ENCODE results near the gene MTERF4. TPM values are rescaled to one million over a fixed set of nuclear protein-coding genes. Genes with fewer than 3 reads are reported as not detected.
A peak's percentile ranks its signal among the peaks of the same experiment; 100 is the strongest.

MTERF4 gene
- total RNA-seq, 2 experiments from 2014 or later: 34.4 to 34.5 TPM

- Mint-ChIP-seq H3K4me1 (peaks cover 14% of the 10 kb centered on the region), H3K27ac (no peak overlapping the region), H3K4me3 (no peak overlapping the region), H3K9me3 (ENCODE audit: low read depth) (no peaks in the 10 kb centered on the region), H3K27me3 (no peaks in the 10 kb centered on the region), H3K36me3 (ENCODE audit: low read depth) (peaks cover 53% of the 10 kb centered on the region)
- POLR2A ChIA-PET: no interaction called here
- CTCF ChIA-PET: interaction anchor here (0.6 kb wide), 1 partner anchor 492 kb away, joined by 3 read pairs; no protein-coding TSS in a partner anchor
- DNase-seq (no peak), ATAC-seq (no peak)
- intact Hi-C loops (cut with DNase I, micrococcal nuclease): no loop called here
Observed at GRCh38 chr2:241132538-241133435, 30.7 kb upstream of the MTERF4 start.

GRCh38 chr2:241131531-241131930, 29.4 kb upstream of the MTERF4 start:
- Mint-ChIP-seq H3K36me3 (ENCODE audit: low read depth) (peaks cover 56% of the 10 kb centered on the region), H3K27ac (no peak overlapping the region), H3K4me1 (peaks cover 22% of the 10 kb centered on the region), H3K4me3 (no peak overlapping the region), H3K27me3 (no peaks in the 10 kb centered on the region), H3K9me3 (ENCODE audit: low read depth) (no peaks in the 10 kb centered on the region)
- ChIA-PET POLR2A (no interaction called here), CTCF (no interaction called here)
- ATAC-seq: no peak
- intact Hi-C loops (cut with DNase I, micrococcal nuclease): no loop called here
- DNase-seq: no peak

DNA sequence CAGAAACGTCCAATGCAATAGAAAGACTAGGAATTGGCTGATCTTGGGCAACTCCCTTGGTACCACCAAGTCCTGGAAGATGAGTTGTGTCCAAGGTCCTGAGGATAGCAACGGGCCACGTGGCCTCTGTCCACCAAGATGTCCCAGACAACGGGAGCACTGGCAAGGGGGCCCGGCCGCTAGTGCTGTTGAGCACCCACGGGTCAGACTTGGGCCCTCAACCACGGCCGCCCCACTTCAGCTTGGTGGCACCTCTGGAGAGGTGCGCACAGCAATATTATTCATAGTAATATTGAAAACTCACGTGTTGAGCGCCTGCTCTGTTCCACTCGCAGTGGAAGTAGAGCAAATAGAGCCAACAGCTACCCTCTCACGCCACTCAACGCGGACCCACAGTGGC, 28.2 kb upstream of the MTERF4 start:
- H3K4me3 Mint-ChIP-seq: no peak overlapping the region
- H3K36me3 Mint-ChIP-seq (ENCODE audit: low read depth): peaks cover 47% of the 10 kb centered on the region
- DNase-seq (no peak), ATAC-seq (no peak)
- peaks cover 22% of the 10 kb centered on the region for H3K4me1 Mint-ChIP-seq
- H3K27ac Mint-ChIP-seq: no peak overlapping the region
- ChIA-PET CTCF (interaction anchor here (0.9 kb wide), 1 partner anchor 17 kb away, joined by 3 read pairs; no protein-coding TSS in a partner anchor), POLR2A (no interaction called here)
- H3K9me3 Mint-ChIP-seq (ENCODE audit: low read depth): no peaks in the 10 kb centered on the region
- intact Hi-C loops (cut with DNase I, micrococcal nuclease): no loop called here
- no peaks in the 10 kb centered on the region for H3K27me3 Mint-ChIP-seq

DNA sequence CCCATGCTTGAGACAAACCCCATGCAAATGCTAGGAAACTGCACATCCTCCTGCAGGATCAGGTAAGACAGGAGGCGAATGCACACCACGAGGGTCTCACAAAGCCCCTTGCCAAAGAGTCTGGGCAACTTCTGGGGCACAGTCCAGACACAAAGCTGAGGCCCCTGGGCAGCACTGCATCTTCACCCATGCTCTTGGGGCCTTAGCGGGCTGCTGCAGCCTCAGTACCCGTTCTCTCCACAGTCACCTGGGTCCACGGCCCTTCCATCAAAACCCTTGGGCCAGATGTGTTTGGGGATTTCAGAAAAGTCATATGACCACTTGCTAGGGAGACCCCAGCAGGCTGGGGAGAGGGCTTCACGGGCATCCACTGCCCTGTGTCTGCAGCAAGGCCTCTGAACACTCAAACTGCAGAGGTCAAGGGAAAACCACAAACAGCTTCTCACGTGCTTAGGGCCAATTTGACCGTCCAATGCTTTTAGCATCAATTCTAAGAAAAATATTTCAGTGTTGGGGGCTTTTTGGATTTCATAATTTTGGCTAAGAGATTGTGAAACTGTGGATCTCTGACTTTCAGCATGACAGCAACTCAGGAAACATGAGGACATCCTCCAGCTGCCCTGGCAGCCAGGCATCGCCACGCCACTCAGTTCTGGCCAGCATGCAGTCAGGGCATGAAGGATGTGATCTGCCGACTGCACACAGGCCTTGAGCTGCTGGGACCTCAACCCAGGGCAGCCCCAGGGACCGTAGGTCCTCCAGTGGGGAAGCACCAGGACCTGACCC, 27.2 kb upstream of the MTERF4 start:
- Mint-ChIP-seq H3K4me1 (peaks cover 22% of the 10 kb centered on the region), H3K27me3 (no peaks in the 10 kb centered on the region), H3K9me3 (ENCODE audit: low read depth) (no peaks in the 10 kb centered on the region), H3K36me3 (ENCODE audit: low read depth) (peaks cover 44% of the 10 kb centered on the region), H3K27ac (peak overlapping the region; percentile 95), H3K4me3 (no peak overlapping the region)
- intact Hi-C loops (cut with DNase I, micrococcal nuclease): no loop called here
- DNase-seq (no peak), ATAC-seq (no peak)
- POLR2A ChIA-PET: interaction anchor here (0.6 to 1.6 kb wide), 2 partner anchors 20 to 299 kb away, joined by 4 to 10 read pairs; partner anchors contain the start of gene PASK
- CTCF ChIA-PET: interaction anchor here (0.7 to 0.9 kb wide), 2 partner anchors 16 to 25 kb away, joined by 3 read pairs; no protein-coding TSS in a partner anchor

DNA sequence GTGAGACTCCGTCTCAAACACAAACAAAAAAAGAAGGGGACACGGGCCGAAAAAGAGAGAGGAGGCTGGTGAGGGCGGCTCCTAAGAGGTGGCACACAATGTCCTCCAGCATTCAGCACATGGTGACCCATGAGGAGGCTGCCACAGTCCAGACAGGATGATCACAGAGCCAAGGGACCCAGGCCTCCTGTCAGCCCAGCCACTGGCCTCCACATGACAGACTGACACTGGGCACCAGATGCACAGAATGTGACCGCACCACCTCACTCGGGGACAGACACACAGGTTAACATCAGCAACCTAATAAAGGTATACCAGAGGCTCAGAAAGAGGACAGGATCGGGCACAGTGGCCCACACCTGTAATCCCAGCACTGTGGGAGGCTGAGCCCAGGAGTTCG, 26.2 kb upstream of the MTERF4 start:
- intact Hi-C loops (cut with DNase I, micrococcal nuclease): no loop called here
- ChIA-PET CTCF (no interaction called here), POLR2A (interaction anchor here (1.6 kb wide), 1 partner anchor 21 kb away, joined by 4 read pairs; the partner anchor contains the start of gene PASK)
- ATAC-seq (no peak), DNase-seq (no peak)
- H3K4me3 Mint-ChIP-seq: peak overlapping the region; percentile 15
- peaks cover 44% of the 10 kb centered on the region for H3K36me3 Mint-ChIP-seq (ENCODE audit: low read depth)
- H3K27me3 Mint-ChIP-seq: no peaks in the 10 kb centered on the region
- H3K27ac Mint-ChIP-seq: peak overlapping the region; percentile 95
- peaks cover 27% of the 10 kb centered on the region for H3K4me1 Mint-ChIP-seq
- H3K9me3 Mint-ChIP-seq (ENCODE audit: low read depth): no peaks in the 10 kb centered on the region

DNA sequence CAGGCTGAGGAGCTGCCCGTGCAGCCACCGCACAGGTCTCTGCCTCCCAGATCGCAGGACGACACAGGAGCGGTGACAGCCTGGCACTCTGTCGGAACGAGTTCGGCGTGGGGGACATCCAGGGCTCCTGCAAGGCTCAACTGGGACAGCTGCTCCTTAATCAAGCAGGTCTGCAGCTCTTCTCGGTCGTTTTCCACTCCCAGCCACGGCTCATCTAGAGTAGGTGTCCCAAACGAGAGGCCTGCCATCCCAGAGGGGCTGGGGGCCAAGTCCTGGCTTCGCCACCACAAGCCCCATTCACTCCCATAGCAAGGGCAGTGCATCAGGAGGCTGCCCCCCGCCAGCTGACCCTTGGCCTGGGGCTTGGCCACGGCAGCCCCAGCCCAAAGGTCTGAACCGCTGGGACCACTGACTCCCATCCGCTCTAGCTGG, 24.7 kb upstream of the MTERF4 start:
- H3K27ac Mint-ChIP-seq: peak overlapping the region; percentile 95
- H3K27me3 Mint-ChIP-seq: no peaks in the 10 kb centered on the region
- H3K4me1 Mint-ChIP-seq: peaks cover 27% of the 10 kb centered on the region
- DNase-seq (no peak), ATAC-seq (no peak)
- ChIA-PET CTCF (interaction anchor here (0.6 to 0.7 kb wide), 2 partner anchors 19 to 284 kb away, joined by 3 to 7 read pairs; no protein-coding TSS in a partner anchor), POLR2A (no interaction called here)
- no peak overlapping the region for H3K4me3 Mint-ChIP-seq
- intact Hi-C loops (cut with DNase I, micrococcal nuclease): no loop called here
- H3K9me3 Mint-ChIP-seq (ENCODE audit: low read depth): no peaks in the 10 kb centered on the region
- peaks cover 44% of the 10 kb centered on the region for H3K36me3 Mint-ChIP-seq (ENCODE audit: low read depth)

DNA sequence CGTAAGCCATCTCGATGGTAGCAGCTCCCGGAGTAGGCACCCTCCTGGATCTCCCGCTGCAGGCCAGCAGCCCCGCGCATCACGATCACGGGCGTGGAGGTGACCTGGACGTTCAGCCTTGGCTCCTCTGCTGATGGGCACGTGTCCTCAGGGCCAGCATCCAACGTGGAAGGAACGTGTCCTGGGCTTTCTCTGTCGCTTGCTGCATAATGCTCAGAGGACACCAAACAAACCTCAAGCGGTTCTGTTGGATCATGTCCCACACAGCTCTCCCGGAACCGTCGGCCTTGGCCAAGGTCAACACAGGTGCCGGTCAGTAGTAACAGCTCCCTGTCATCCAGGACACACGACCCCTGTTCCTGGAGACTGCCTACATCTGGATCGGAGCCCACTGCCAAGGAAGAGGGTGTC, 24.1 kb upstream of the MTERF4 start:
- intact Hi-C loops (cut with DNase I, micrococcal nuclease): no loop called here
- peak overlapping the region; percentile 31 for H3K27ac Mint-ChIP-seq
- H3K27me3 Mint-ChIP-seq: no peaks in the 10 kb centered on the region
- ATAC-seq (no peak), DNase-seq (no peak)
- ChIA-PET CTCF (no interaction called here), POLR2A (no interaction called here)
- peaks cover 50% of the 10 kb centered on the region for H3K36me3 Mint-ChIP-seq (ENCODE audit: low read depth)
- H3K4me3 Mint-ChIP-seq: no peak overlapping the region
- H3K9me3 Mint-ChIP-seq (ENCODE audit: low read depth): peaks cover under 1% of the 10 kb centered on the region
- H3K4me1 Mint-ChIP-seq: peaks cover 33% of the 10 kb centered on the region

GRCh38 chr2:241125626-241126025, 23.5 kb upstream of the MTERF4 start:
- ChIA-PET CTCF (no interaction called here), POLR2A (no interaction called here)
- Mint-ChIP-seq H3K9me3 (ENCODE audit: low read depth) (peaks cover 2% of the 10 kb centered on the region), H3K27me3 (no peaks in the 10 kb centered on the region), H3K4me1 (peaks cover 37% of the 10 kb centered on the region), H3K4me3 (no peak overlapping the region), H3K36me3 (ENCODE audit: low read depth) (peaks cover 53% of the 10 kb centered on the region), H3K27ac (no peak overlapping the region)
- intact Hi-C loops (cut with DNase I, micrococcal nuclease): no loop called here
- no peak for DNase-seq
- ATAC-seq: no peak

DNA sequence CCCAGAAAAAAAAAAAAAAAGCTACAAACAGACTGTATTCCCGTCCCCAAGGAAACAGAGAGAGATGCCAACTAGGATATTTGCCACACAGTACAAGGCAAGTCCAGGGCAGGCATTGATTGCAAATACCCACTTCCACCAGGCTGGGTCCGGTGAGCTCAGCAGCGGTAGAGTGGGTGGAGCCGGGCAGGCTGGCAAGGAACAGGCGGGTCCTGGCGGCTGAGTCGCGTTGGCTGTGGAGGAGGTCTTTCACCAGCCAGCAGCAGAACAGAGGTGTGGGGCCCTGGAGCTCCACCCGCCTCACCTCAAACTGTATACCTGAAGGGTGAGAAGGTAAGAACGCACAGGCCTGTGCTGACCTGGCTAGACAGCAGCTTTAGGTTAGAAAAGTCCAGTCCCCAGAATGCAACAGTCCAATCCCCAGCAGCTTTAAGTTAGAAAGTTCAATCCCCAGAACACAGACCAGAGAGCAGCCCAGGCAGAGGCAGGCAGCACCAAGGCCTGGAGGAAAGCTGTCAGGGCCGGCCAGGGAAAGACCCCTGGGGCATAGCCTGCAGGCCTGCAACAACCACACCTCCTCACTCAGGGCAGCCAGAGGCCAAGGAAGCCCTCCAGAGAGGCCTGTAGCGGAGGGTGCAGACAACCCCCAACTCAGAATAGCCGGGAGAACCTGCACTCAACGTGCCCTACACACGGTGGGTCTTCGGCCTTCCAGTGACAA, 21.9 kb upstream of the MTERF4 start:
- H3K4me3 Mint-ChIP-seq: peak overlapping the region; percentile 59
- H3K27ac Mint-ChIP-seq: peak overlapping the region; percentile 77
- peaks cover 45% of the 10 kb centered on the region for H3K36me3 Mint-ChIP-seq (ENCODE audit: low read depth)
- peaks cover 2% of the 10 kb centered on the region for H3K9me3 Mint-ChIP-seq (ENCODE audit: low read depth)
- ChIA-PET POLR2A (no interaction called here), CTCF (interaction anchor here (0.6 kb wide), 1 partner anchor 14 kb away, joined by 3 read pairs; no protein-coding TSS in a partner anchor)
- no peaks in the 10 kb centered on the region for H3K27me3 Mint-ChIP-seq
- ATAC-seq (peak; percentile 64), DNase-seq (peak; percentile 65)
- intact Hi-C loops (cut with DNase I, micrococcal nuclease): no loop called here
- H3K4me1 Mint-ChIP-seq: peaks cover 39% of the 10 kb centered on the region

DNA sequence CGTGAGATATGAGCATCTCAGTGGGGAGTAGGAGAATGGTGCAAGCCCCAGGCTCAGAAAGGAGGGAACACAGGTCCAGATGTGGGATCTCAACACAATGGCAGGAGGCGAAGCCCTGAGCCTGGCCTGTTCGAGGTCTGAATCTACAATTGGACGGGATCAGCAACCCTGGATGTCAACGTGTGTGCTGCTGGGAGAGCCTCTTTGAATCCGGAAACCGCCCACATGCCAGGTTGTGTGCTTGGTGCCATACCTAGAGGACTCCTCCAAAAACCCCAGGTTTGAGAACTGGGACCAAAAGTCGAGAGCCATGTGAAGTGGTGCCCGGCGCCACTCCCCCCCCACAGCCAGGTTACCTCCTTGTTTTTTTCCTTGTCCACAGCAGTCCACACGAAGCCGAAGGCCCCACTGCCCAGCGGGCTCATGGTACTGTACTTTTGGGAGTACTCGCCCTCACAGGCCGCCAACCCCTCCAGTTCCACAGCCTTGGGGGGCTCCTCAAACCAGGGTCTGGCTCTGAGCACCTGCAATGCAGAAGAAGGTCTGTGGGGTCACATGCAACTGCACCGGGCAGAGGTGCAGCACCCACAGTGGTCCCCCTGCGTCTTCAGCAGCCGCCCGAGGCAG, 20.4 kb upstream of the MTERF4 start:
- CTCF ChIA-PET: no interaction called here
- Mint-ChIP-seq H3K27ac (no peak overlapping the region), H3K9me3 (ENCODE audit: low read depth) (peaks cover 2% of the 10 kb centered on the region), H3K27me3 (no peaks in the 10 kb centered on the region), H3K4me1 (peaks cover 24% of the 10 kb centered on the region), H3K4me3 (no peak overlapping the region), H3K36me3 (ENCODE audit: low read depth) (peaks cover 40% of the 10 kb centered on the region)
- intact Hi-C loops (cut with DNase I, micrococcal nuclease): no loop called here
- POLR2A ChIA-PET: no interaction called here
- DNase-seq (no peak), ATAC-seq (no peak)

- Mint-ChIP-seq H3K27ac (peak overlapping the region; percentile 56), H3K36me3 (ENCODE audit: low read depth) (peaks cover 52% of the 10 kb centered on the region), H3K4me1 (peaks cover 20% of the 10 kb centered on the region), H3K27me3 (no peaks in the 10 kb centered on the region), H3K9me3 (ENCODE audit: low read depth) (peaks cover 2% of the 10 kb centered on the region), H3K4me3 (no peak overlapping the region)
- intact Hi-C loops (cut with DNase I, micrococcal nuclease): no loop called here
- POLR2A ChIA-PET: no interaction called here
- CTCF ChIA-PET: no interaction called here
- ATAC-seq (no peak), DNase-seq (no peak)
Observed at GRCh38 chr2:241121008-241121407, 18.9 kb upstream of the MTERF4 start.

Measured in activated CD4-positive, alpha-beta T cell treated with anti-CD3 and anti-CD28 coated beads for 36 hours (primary cell).